Measurements from ENCODE around the gene PCSK5.

Gene PCSK5

DNA sequence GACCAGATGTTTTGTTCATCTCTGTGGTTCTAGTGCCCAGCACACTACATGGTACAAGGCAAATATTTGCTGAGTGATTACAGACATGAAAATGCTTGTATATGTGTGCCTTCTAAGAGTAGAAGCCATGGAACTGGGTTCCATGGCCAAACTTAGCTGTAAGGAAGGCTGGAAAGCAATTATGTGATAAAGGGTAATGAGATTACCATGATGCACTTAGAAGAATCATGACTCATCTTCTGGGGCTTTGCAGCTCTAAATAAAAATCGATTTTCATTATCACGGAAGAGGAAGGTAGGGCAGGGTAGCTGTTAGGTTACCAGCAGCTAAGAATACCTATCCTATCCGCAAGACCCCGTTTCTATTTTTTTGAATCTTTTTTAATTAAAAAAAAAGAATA is 475.8 kb downstream of the PCSK5 start:
- TF ChIP-seq, protein P1, sequence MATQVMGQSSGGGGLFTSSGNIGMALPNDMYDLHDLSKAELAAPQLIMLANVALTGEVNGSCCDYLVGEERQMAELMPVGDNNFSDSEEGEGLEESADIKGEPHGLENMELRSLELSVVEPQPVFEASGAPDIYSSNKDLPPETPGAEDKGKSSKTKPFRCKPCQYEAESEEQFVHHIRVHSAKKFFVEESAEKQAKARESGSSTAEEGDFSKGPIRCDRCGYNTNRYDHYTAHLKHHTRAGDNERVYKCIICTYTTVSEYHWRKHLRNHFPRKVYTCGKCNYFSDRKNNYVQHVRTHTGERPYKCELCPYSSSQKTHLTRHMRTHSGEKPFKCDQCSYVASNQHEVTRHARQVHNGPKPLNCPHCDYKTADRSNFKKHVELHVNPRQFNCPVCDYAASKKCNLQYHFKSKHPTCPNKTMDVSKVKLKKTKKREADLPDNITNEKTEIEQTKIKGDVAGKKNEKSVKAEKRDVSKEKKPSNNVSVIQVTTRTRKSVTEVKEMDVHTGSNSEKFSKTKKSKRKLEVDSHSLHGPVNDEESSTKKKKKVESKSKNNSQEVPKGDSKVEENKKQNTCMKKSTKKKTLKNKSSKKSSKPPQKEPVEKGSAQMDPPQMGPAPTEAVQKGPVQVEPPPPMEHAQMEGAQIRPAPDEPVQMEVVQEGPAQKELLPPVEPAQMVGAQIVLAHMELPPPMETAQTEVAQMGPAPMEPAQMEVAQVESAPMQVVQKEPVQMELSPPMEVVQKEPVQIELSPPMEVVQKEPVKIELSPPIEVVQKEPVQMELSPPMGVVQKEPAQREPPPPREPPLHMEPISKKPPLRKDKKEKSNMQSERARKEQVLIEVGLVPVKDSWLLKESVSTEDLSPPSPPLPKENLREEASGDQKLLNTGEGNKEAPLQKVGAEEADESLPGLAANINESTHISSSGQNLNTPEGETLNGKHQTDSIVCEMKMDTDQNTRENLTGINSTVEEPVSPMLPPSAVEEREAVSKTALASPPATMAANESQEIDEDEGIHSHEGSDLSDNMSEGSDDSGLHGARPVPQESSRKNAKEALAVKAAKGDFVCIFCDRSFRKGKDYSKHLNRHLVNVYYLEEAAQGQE (IDR thresholded peaks at IDR 0.05; ENCODE audit: low read depth), result no peak
- TF ChIP-seq NFIC (IDR thresholded peaks at IDR 0.05) (no peak), CEBPB (IDR thresholded peaks at IDR 0.05) (no peak), MAX (IDR thresholded peaks at IDR 0.05) (no peak), EGR1 (IDR thresholded peaks at IDR 0.05) (no peak), ZBTB7A (IDR thresholded peaks at IDR 0.05; ENCODE audit: low read depth) (no peak), YY1 (IDR thresholded peaks at IDR 0.05; ENCODE audit: low read depth) (no peak), TCF12 (IDR thresholded peaks at IDR 0.05; ENCODE audit: low read depth) (no peak), FOXM1 (IDR thresholded peaks at IDR 0.05; ENCODE audit: borderline replicate concordance, low read depth) (no peak), TEAD4 (IDR thresholded peaks at IDR 0.05) (no peak), EP300 (IDR thresholded peaks at IDR 0.05; ENCODE audit: borderline replicate concordance) (no peak), RAD21 (IDR thresholded peaks at IDR 0.05; ENCODE audit: low read depth) (no peak)

GRCh38 chr9:76369583-76369982 is 479.1 kb downstream of the PCSK5 start:
- TF ChIP-seq CREB1 (IDR thresholded peaks at IDR 0.05; ENCODE audit: low read depth), result no peak
- TF ChIP-seq, protein P2, sequence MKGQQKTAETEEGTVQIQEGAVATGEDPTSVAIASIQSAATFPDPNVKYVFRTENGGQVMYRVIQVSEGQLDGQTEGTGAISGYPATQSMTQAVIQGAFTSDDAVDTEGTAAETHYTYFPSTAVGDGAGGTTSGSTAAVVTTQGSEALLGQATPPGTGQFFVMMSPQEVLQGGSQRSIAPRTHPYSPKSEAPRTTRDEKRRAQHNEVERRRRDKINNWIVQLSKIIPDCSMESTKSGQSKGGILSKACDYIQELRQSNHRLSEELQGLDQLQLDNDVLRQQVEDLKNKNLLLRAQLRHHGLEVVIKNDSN (IDR thresholded peaks at IDR 0.05), result no peak; the same call in 1 of the 2 replicates
- TF ChIP-seq MAX (IDR thresholded peaks at IDR 0.05), result 0 out of 2 replicates have a peak, but pooled peaks have one; percentile 31
- TF ChIP-seq RAD21 (IDR thresholded peaks at IDR 0.05; ENCODE audit: low read depth), result peak; percentile 27; the same call in 1 of the 2 replicates
- peak; percentile 26; the same call in 1 of the 2 replicates for TF ChIP-seq ZBTB7A (IDR thresholded peaks at IDR 0.05; ENCODE audit: low read depth)
- TF ChIP-seq CEBPB (IDR thresholded peaks at IDR 0.05), result no peak
- peak; percentile 97 for TF ChIP-seq NFIC (IDR thresholded peaks at IDR 0.05)
- no peak for TF ChIP-seq TAF1 (IDR thresholded peaks at IDR 0.05; ENCODE audit: low read depth)
- no peak for TF ChIP-seq EGR1 (IDR thresholded peaks at IDR 0.05)
- TF ChIP-seq FOXM1 (IDR thresholded peaks at IDR 0.05; ENCODE audit: borderline replicate concordance, low read depth), result peak; percentile 65
- TF ChIP-seq EP300 (IDR thresholded peaks at IDR 0.05; ENCODE audit: borderline replicate concordance), result peak; percentile 82
- peak; percentile 89 for TF ChIP-seq TCF12 (IDR thresholded peaks at IDR 0.05; ENCODE audit: low read depth)
- TF ChIP-seq YY1 (IDR thresholded peaks at IDR 0.05; ENCODE audit: low read depth), result no peak
- peak; percentile 76 for TF ChIP-seq TEAD4 (IDR thresholded peaks at IDR 0.05)
- TF ChIP-seq, protein P1 (IDR thresholded peaks at IDR 0.05; ENCODE audit: low read depth), result no peak

DNA sequence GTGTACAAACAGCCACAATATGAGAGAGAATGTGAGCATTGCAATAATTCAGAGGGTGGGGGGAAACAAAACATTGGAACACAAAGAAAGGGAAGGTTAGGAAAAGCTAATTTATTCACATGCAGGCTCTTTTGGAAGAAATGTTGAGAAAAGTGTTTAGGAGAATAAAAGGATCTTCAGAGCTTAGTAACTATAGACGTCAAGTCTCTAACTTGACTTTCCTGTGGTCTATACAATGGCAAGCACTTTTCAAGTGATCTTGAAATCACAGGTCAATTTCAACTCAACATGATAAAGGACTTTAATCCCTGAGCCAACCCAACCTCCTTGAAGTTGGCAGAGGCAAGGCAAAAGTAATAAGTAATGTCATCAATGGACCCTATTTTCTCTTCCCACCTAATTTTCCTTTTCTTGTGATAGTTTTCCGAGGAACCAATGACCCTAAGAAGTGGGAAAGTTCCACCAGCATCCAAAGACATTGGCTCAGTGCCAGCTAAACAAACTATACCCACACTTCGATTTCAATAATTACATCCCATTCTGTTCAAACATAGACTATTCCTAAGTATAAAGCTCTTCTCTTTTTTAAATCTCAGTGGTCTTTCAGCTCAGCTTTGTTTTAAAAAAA is 480.0 kb downstream of the PCSK5 start:
- peak; percentile 63; the same call in 1 of the 2 replicates for TF ChIP-seq NFIC (IDR thresholded peaks at IDR 0.05)
- no peak for TF ChIP-seq TAF1 (IDR thresholded peaks at IDR 0.05; ENCODE audit: low read depth)
- TF ChIP-seq MAX (IDR thresholded peaks at IDR 0.05), result no peak
- TF ChIP-seq, protein P2 (IDR thresholded peaks at IDR 0.05), result no peak
- no peak for TF ChIP-seq CREB1 (IDR thresholded peaks at IDR 0.05; ENCODE audit: low read depth)
- TF ChIP-seq YY1 (IDR thresholded peaks at IDR 0.05; ENCODE audit: low read depth), result no peak
- TF ChIP-seq RAD21 (IDR thresholded peaks at IDR 0.05; ENCODE audit: low read depth), result no peak

- no peak for TF ChIP-seq CREB1 (IDR thresholded peaks at IDR 0.05; ENCODE audit: low read depth)
- no peak for TF ChIP-seq NFIC (IDR thresholded peaks at IDR 0.05)
- TF ChIP-seq TEAD4 (IDR thresholded peaks at IDR 0.05), result peak; percentile 44
- TF ChIP-seq EP300 (IDR thresholded peaks at IDR 0.05; ENCODE audit: borderline replicate concordance), result 0 out of 2 replicates have a peak, but pooled peaks have one; percentile 22
- no peak for TF ChIP-seq TCF12 (IDR thresholded peaks at IDR 0.05; ENCODE audit: low read depth)
These were observed 481.4 kb downstream of the PCSK5 start for GRCh38 chr9:76371901-76372300.

DNA sequence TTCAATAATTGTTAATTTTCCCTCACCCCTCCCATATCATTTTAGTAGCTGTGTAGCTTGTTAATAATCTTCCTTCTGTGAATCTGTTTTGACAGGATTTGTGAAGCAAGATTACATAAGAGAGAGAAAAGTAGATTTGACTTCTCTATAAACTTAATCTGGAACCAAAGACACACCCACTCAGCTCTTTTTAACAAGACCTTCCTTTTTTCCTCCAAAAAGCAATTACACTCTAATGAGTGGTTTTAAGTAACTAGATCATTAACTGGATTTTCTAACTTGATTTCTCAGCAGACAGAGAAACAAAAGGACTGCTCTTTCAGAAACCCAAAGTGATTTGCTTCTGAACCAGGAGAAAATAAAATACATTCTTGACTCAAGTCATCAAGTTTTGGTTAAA is 481.9 kb downstream of the PCSK5 start:
- TF ChIP-seq TAF1 (IDR thresholded peaks at IDR 0.05; ENCODE audit: low read depth) (no peak), EGR1 (IDR thresholded peaks at IDR 0.05) (no peak), NFIC (IDR thresholded peaks at IDR 0.05) (no peak), RAD21 (IDR thresholded peaks at IDR 0.05; ENCODE audit: low read depth) (no peak), EP300 (IDR thresholded peaks at IDR 0.05; ENCODE audit: borderline replicate concordance) (no peak), TCF12 (IDR thresholded peaks at IDR 0.05; ENCODE audit: low read depth) (no peak), YY1 (IDR thresholded peaks at IDR 0.05; ENCODE audit: low read depth) (no peak), CEBPB (IDR thresholded peaks at IDR 0.05) (no peak), ZBTB7A (IDR thresholded peaks at IDR 0.05; ENCODE audit: low read depth) (no peak), TEAD4 (IDR thresholded peaks at IDR 0.05) (no peak), MAX (IDR thresholded peaks at IDR 0.05) (no peak), FOXM1 (IDR thresholded peaks at IDR 0.05; ENCODE audit: borderline replicate concordance, low read depth) (no peak)
- TF ChIP-seq, protein P1 (IDR thresholded peaks at IDR 0.05; ENCODE audit: low read depth), result no peak
- TF ChIP-seq, protein P2 (IDR thresholded peaks at IDR 0.05), result no peak

All from Ishikawa (cell line).